ENCODE results near the gene CNGA1. TPM values are rescaled to one million over a fixed set of nuclear protein-coding genes. Genes with fewer than 3 reads are reported as not detected.

The CNGA1 gene
- total and polyA plus RNA-seq, 4 donors: 3.9 to 41.3 (median 17.1) TPM

DNA sequence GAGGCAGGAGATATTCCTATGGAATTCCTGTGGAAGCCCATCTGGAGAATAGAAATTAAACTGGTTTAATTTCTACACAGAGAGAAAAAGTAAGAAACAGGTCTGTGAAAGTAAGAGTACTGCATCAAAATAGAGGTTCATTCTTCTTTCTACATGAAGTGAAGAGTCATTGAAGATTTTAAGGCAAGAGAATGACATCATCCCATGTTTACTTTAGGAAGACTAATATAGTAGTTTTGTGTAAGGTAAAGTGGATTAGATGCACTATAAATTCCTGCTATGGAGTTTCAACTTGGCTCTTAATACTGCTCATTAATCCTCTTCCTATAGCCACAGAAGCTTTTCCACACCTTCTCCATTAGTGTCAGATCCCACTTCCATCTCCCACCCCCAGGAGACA lies 47.6 kb downstream of the CNGA1 start (continued):
- TF ChIP-seq, protein P1, sequence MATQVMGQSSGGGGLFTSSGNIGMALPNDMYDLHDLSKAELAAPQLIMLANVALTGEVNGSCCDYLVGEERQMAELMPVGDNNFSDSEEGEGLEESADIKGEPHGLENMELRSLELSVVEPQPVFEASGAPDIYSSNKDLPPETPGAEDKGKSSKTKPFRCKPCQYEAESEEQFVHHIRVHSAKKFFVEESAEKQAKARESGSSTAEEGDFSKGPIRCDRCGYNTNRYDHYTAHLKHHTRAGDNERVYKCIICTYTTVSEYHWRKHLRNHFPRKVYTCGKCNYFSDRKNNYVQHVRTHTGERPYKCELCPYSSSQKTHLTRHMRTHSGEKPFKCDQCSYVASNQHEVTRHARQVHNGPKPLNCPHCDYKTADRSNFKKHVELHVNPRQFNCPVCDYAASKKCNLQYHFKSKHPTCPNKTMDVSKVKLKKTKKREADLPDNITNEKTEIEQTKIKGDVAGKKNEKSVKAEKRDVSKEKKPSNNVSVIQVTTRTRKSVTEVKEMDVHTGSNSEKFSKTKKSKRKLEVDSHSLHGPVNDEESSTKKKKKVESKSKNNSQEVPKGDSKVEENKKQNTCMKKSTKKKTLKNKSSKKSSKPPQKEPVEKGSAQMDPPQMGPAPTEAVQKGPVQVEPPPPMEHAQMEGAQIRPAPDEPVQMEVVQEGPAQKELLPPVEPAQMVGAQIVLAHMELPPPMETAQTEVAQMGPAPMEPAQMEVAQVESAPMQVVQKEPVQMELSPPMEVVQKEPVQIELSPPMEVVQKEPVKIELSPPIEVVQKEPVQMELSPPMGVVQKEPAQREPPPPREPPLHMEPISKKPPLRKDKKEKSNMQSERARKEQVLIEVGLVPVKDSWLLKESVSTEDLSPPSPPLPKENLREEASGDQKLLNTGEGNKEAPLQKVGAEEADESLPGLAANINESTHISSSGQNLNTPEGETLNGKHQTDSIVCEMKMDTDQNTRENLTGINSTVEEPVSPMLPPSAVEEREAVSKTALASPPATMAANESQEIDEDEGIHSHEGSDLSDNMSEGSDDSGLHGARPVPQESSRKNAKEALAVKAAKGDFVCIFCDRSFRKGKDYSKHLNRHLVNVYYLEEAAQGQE (IDR thresholded peaks at IDR 0.05): no peak
- TF ChIP-seq RAD21 (IDR thresholded peaks at IDR 0.05): no peak

DNA sequence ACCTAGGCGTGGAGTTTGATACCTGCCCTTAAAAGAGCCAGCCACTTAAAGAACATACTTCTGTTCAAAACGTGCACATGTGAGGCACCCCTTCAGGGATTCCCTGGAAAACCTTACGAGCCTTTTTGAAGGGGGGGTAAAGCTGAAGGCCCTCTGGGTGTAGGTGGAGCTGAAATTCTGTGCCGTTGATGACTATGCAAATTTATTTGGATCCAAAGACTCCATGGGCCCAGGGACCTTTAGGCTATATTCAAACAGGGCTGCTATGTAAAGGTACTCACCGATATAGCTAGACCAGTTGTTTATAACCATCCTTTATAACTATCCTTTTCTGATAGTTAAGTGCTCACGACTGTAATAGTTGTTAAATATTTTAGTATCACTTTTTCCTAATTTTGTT lies 61.8 kb downstream of the CNGA1 start:
- Histone ChIP-seq H3K9me3 (ENCODE audit: control insufficient read depth in 4 of 4, low read length in 3 of 4) (peaks cover 0 to 2% (median 0%) of the 10 kb centered on the region in 4 donors), H3K27ac (ENCODE audit: low read depth in 1 of 2, low read length in 2 of 2) (no peak overlapping the region)
- 90% methylated on average over 6 of the region's 6 CpGs for WGBS

DNA sequence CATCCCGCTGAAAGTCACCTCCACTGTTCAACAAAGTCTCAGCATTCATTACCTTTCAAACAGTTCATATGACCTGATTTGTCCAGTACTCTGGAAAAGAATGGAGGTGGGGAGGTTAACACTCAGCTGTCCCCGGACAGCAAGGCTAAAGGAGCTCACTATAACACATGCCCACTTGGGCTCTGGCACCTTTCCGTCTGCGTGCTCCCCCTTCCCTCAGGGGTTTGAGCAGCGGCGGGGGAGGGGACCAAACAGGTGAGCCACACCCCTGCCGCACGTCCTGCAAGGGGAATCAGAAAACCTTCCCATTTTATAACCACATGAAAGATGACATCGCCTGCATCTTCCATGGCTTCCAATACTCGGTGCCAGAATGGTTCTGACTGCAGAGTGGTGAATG lies 62.2 kb downstream of the CNGA1 start:
- TF ChIP-seq, protein P1 (IDR thresholded peaks at IDR 0.05): no peak
- TF ChIP-seq EGR1 (IDR thresholded peaks at IDR 0.05; ENCODE audit: low read depth in 2 of 2) (no peak), HNF4G (IDR thresholded peaks at IDR 0.05) (no peak), NR2F2 (IDR thresholded peaks at IDR 0.05) (no peak), YY1 (IDR thresholded peaks at IDR 0.05) (no peak), JUND (IDR thresholded peaks at IDR 0.05) (no peak), GABPA (IDR thresholded peaks at IDR 0.05 in 1 of 2, conservative IDR thresholded peaks at IDR 0.05 in 1 of 2) (no peak), SP1 (IDR thresholded peaks at IDR 0.05) (no peak), FOXA1 (IDR thresholded peaks at IDR 0.05) (no peak), FOXA2 (IDR thresholded peaks at IDR 0.05) (no peak), TAF1 (conservative IDR thresholded peaks at IDR 0.05) (no peak), RXRA (IDR thresholded peaks at IDR 0.05) (no peak), RAD21 (IDR thresholded peaks at IDR 0.05) (no peak), HNF4A (conservative IDR thresholded peaks at IDR 0.05) (no peak)
- TF ChIP-seq, protein P2, sequence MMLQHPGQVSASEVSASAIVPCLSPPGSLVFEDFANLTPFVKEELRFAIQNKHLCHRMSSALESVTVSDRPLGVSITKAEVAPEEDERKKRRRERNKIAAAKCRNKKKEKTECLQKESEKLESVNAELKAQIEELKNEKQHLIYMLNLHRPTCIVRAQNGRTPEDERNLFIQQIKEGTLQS (IDR thresholded peaks at IDR 0.05): no peak
- TF ChIP-seq, protein P3, sequence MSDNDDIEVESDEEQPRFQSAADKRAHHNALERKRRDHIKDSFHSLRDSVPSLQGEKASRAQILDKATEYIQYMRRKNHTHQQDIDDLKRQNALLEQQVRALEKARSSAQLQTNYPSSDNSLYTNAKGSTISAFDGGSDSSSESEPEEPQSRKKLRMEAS (IDR thresholded peaks at IDR 0.05): no peak
- TF ChIP-seq, protein P4, sequence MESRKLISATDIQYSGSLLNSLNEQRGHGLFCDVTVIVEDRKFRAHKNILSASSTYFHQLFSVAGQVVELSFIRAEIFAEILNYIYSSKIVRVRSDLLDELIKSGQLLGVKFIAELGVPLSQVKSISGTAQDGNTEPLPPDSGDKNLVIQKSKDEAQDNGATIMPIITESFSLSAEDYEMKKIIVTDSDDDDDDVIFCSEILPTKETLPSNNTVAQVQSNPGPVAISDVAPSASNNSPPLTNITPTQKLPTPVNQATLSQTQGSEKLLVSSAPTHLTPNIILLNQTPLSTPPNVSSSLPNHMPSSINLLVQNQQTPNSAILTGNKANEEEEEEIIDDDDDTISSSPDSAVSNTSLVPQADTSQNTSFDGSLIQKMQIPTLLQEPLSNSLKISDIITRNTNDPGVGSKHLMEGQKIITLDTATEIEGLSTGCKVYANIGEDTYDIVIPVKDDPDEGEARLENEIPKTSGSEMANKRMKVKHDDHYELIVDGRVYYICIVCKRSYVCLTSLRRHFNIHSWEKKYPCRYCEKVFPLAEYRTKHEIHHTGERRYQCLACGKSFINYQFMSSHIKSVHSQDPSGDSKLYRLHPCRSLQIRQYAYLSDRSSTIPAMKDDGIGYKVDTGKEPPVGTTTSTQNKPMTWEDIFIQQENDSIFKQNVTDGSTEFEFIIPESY (IDR thresholded peaks at IDR 0.05): no peak
- TF ChIP-seq, protein P5, sequence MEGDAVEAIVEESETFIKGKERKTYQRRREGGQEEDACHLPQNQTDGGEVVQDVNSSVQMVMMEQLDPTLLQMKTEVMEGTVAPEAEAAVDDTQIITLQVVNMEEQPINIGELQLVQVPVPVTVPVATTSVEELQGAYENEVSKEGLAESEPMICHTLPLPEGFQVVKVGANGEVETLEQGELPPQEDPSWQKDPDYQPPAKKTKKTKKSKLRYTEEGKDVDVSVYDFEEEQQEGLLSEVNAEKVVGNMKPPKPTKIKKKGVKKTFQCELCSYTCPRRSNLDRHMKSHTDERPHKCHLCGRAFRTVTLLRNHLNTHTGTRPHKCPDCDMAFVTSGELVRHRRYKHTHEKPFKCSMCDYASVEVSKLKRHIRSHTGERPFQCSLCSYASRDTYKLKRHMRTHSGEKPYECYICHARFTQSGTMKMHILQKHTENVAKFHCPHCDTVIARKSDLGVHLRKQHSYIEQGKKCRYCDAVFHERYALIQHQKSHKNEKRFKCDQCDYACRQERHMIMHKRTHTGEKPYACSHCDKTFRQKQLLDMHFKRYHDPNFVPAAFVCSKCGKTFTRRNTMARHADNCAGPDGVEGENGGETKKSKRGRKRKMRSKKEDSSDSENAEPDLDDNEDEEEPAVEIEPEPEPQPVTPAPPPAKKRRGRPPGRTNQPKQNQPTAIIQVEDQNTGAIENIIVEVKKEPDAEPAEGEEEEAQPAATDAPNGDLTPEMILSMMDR (IDR thresholded peaks at IDR 0.05; ENCODE audit: low read depth, low read length, missing input control): no peak
- no peak overlapping the region for H3K9ac ChIP-seq (ENCODE audit: low read depth in 1 of 2, low read length in 2 of 2)
- H3K27me3 ChIP-seq (ENCODE audit: control insufficient read depth in 4 of 4, insufficient read depth in 4 of 4, low read length in 3 of 4): no peaks in the 10 kb centered on the region
- H3K4me3 ChIP-seq (ENCODE audit: low read depth in 1 of 3, low read length in 3 of 3): no peak overlapping the region
- H3K36me3 ChIP-seq (ENCODE audit: control insufficient read depth in 4 of 4, insufficient read depth in 3 of 4, low read depth in 1 of 4, low read length in 3 of 4): peaks cover 0 to 5% (median 0%) of the 10 kb centered on the region in 4 donors
- 76% methylated on average over 10 of the region's 10 CpGs for WGBS
- no peak for DNase-seq (ENCODE audit: low spot score)
- peaks cover 0 to 2% (median 0%) of the 10 kb centered on the region in 4 donors for H3K9me3 ChIP-seq (ENCODE audit: control insufficient read depth in 4 of 4, low read length in 3 of 4)
- H3K4me1 ChIP-seq (ENCODE audit: control insufficient read depth in 4 of 4, insufficient read depth in 4 of 4, low read length in 3 of 4): no peaks in the 10 kb centered on the region
- no peak overlapping the region for H3K27ac ChIP-seq (ENCODE audit: low read depth in 1 of 2, low read length in 2 of 2)

More for the DNA sequence above, 61.8 kb downstream of the CNGA1 start:
- DNase-seq (ENCODE audit: low spot score): no peak
- Histone ChIP-seq H3K4me1 (ENCODE audit: control insufficient read depth in 4 of 4, insufficient read depth in 4 of 4, low read length in 3 of 4) (no peaks in the 10 kb centered on the region), H3K4me3 (ENCODE audit: low read depth in 1 of 3, low read length in 3 of 3) (no peak overlapping the region), H3K27me3 (ENCODE audit: control insufficient read depth in 4 of 4, insufficient read depth in 4 of 4, low read length in 3 of 4) (no peaks in the 10 kb centered on the region), H3K9ac (ENCODE audit: low read depth in 1 of 2, low read length in 2 of 2) (no peak overlapping the region), H3K36me3 (ENCODE audit: control insufficient read depth in 4 of 4, insufficient read depth in 3 of 4, low read depth in 1 of 4, low read length in 3 of 4) (peaks cover 0 to 5% (median 0%) of the 10 kb centered on the region in 4 donors)
- TF ChIP-seq JUND (IDR thresholded peaks at IDR 0.05) (no peak), FOXA2 (IDR thresholded peaks at IDR 0.05) (no peak), NR2F2 (IDR thresholded peaks at IDR 0.05) (no peak), RAD21 (IDR thresholded peaks at IDR 0.05) (no peak), GABPA (IDR thresholded peaks at IDR 0.05 in 1 of 2, conservative IDR thresholded peaks at IDR 0.05 in 1 of 2) (no peak), EGR1 (IDR thresholded peaks at IDR 0.05; ENCODE audit: low read depth in 2 of 2) (no peak), FOXA1 (IDR thresholded peaks at IDR 0.05) (no peak)

Data from liver (tissue), 9 donors.